ENCODE measurements around the gene NTN5.
"Not testable (repeated sequence)": the region's sequence is repeated elsewhere in the genome, so short reads cannot be mapped to it uniquely, and the experiment has no call there.

Gene NTN5

DNA sequence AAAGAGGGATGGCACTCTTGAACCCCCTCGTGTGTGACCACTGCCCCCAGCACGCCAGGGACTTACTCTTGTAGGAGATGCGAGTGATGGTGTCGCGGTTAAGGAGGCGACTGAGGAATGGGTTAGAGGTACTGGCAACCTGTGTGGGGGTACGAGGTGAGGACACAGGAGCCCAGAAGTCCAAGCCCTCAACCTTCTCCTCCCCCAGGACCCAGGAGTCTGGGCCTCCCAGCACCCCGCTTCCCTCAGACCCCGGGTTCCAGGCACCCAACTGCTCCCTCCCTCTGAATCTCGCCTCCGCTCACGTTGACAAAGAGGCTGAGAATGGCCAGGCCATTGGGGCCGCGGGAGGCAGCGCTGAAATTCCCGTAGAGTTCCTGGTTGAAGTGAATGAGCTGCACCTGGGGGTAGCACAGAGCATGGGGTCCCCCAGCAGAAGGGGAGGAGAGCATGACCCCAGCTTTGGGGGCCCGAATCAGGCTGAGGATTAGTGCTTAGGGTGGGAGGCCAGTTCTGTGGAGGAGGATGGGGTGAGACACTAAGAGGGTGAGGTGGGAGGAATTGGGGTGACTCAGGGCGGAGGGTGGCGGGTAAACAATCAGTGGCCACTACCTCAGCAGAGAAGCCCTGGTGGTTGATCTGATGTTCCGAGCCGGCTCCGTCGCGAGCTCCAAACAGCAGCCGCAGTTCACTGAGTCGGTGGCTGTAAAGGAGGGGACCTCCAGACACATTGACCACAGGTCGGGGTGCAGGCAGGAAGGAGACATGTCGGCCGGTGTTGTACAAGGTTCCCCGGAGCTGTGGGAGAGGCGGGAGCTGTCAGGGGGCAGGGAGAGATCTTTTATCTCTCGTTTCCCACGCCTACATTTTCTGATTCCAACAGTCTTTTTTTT lies 33.1 kb downstream of the NTN5 start:
- no peak for DNase-seq

DNA sequence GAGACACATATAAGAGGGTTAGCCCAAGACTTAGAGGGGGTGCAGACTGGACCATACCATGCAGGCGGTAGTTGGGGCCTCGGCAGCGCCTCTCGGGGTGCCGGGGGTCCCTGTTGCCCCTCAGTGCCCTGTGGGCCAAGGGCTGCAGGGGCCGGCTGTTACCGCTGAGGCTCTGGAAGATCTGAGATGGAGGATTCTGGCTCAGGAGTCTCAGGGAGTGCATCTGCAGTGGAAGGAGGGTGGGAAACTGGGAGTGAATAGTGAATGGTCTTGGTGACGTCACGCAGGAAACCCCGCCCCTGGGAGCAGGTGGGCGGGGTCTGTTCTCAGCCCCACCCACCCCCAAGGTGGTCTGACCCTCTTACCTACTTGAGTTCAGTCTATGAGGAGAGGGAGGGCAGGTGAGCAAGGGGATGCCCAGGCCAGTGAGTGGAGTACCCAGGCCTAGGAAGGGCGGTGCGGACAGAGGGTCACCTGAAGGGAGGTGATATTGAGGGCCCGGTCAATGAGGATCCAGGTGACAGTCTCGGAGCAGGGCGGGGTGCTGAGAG lies 33.9 kb downstream of the NTN5 start:
- no peak for DNase-seq

DNA sequence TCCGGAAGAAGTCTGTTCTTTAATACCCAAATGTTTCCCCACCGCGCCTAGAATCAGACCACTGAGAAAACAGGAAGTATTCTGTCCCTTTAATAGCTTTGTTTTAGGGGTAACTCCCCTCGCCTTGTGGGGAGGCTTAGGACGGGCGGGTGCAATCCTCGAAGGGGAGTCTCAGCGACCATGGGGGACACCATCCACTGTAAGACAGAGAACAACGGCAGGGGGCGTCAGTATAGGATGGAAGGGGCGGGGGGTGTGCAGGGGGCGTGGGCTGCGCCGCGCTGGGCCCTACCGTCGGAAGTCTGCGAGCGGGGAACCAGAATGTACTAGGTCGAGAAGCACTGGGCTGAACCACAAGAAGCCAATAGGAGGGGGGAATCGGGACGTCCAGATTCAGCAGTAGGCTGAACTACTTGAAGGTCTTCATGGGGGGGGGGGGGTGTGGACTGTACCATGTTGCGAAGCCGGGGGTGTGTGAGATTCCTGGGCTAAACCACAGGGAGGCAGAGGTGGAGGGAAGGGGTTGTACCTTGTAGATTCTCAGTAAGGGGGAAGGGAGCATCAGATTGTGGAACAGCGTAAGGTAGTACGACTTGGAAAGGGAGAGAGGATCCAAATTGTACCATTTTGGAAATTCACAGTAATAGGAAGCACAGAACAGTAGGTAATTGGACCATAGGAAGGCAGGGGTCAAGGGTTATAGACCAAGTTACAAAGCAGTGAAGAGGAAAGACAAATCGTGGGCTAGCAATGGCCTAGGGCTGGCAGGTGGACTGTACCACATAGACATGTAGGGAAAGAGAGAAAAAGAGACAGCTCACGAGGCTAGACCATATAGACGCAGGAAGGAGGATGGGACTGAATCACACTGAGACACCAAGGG lies 34.6 kb downstream of the NTN5 start:
- DNase-seq = peak; percentile 54

DNA sequence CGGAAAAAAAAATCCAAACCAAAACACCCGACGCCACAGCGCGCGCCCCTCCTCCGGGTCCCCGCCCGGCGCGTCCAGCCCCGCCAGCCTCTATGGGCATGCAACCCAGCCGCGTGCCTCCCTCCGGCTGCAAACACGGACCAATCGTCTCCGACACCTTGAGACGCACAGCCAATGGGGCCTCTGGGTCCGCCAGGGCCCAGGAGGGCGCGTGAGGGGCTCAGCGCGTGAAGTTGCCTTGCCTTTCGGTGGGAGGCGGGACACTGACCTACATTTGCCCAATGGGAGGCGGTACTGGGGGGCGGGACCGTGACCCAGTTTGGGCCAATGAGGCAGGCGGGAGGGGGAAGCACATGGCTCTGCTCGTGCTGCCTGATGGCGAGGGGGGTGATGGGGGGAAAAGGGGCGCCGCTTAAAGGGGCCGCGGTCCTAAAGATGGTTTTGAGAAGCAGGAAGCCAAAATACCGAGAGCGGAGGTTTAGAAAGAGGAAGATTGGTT lies 35.3 kb downstream of the NTN5 start:
- peak; percentile 93 for DNase-seq

DNA sequence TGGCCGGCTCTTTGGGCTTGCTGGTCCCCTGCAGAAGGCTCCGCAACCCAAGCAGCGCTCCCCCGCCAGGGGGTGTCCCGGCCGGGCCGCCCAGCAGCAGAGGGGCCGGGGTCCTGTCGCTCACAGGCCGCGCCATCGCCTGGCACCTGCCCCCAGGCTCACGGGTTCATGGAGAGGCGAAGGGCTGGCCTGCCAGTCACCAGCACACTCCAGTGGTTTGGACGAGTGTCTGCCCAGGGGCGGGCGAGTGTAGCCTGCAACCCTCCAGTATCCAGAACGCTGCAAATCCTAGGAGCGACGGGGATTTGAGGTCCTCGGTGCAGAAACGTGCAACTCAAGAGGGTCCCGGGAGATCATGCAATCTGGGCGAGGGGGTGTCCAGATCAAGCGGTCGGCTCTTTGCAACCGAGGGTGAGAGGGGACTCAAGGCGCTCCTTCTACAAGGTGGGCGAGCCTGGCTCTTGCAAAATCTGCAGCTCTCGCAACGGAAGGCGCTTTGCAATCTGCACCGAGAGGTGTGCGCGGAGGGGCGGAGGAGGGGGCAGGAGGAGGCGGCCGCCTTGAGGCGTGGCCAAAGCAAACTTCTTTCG lies 35.9 kb downstream of the NTN5 start, which contains the start of gene DBP:
Gene DBP (minus strand): TSS at position 521 of the 590 bp plus-strand sequence. CDS start 385 bp downstream, at position 136.
- no peak for DNase-seq

GRCh38 chr19:48635966-48636858 lies 36.6 kb downstream of the NTN5 start:
- DNase-seq = no peak

DNA sequence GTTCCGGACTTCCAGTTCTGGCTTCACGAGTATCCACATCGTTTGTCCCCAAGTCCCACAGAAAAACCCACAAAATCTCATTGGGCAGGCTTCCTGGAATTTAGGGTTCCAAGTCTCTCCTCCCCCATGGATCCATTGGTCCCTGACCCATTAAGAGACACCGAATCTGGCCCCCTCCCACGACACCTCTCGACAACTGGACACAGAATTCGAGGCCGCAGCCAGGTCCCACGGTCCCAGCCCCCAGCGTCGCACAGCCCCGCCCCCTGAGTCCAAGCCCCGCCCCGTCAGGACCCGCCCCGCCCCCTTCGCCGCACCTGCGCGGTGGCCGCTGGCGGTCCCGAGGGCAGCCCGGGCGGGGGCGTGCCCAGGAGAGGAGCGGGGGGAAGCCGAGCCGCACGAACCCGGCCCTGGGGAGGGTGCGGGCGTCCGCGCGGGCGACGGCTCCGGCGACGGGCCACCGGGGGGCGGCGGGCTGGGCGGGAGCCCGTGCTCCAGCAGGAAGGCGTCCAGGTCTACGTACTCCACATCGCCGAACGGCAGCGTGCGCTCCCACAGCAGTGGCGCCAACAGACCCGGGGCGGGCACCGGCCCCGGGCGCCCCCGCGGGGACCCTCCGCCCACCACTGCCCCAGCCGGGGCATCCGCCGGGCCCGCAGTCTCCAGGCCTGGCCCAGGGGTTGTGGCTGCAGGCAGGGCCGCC lies 37.4 kb downstream of the NTN5 start:
- DNase-seq = no peak

DNA sequence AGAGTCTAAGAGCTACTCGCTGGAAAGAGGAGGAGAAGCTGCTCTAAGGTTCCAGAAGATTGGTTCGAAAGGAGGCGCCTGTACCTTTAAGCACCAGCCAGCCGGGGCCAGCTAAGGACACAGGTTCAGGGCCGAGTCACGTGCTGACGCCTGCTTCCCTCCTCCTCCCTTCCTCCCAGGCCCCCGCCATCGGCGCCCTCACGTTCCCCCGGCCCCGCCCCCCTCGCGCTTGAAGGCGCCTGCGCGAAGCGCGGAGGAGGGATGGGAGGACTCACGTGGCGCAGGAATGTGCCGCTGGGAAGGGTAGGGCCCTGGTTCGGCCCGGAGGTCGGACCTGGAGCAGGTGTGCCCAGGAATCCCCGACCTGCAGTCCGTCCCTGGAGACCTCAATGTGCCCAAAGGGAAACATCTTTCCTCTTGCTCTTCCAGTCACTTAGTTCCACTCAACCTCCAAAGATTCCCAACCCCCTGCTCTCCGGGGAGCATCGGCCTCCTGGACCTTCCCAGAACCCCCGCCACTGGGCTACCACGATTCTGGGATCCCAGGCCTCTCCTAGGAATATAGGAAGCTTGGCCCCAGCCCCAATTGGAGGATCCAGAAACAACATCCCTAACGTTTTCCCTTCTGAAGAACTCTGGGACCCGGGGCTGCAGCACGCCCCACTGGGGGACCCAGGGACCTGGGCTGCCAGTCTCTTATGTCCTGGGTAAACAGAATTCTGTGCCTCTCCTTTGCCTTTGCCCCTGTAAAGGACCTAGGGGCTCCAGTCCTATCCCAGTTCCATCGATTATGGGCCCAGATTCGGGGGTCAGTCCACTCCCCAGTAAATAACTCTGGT lies 38.2 kb downstream of the NTN5 start:
- DNase-seq = peak; percentile 83

GRCh38 chr19:48634036-48634342 lies 38.8 kb downstream of the NTN5 start:
- DNase-seq = no peak

GRCh38 chr19:48633148-48634035 lies 39.4 kb downstream of the NTN5 start:
- DNase-seq = no peak

DNA sequence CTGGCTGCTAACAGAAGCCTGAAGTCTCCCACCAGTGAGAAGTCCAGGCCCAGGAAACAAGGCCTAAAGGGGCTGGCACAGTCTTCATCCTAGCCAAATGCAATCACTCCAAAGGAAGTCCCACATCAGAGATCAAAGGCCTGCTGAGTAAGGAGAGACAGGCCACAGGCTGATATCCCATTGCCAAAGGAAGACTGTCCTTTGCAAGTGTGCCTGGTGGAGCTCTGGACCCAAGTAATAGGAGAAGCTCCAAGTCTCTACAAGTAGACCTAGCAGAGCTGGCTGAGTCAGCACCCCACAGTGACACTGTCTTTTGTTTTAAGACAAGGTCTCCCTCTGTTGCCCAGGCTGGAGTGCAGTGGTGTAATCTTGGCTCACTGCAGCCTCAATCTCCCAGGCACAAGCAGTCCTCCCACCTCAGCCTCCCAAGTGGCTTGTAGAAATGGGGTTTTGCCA lies 40.1 kb downstream of the NTN5 start:
- DNase-seq = no peak

- not testable (repeated sequence) for DNase-seq
Measured at GRCh38 chr19:48632286-48632685, 40.5 kb downstream of the NTN5 start.

DNA sequence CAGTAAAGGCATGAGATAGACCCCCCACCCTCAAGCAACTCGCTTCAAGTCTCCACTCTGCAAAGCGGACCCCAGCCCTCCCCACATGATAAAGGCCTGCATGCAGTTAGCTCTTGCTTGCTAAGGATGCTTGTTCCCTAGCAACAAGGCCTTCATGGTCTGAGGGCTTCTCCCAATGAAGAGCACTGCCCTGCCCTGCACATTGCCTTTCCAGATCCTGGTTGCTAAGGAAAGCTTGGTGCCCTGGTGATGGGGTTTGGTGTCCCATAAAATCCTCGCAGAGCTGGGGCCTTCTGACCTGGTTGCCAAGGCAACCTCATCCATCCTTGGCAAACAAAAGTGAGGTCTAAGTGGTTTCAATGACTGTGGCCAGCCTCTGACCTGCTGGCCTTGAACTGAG lies 41.6 kb downstream of the NTN5 start:
- DNase-seq = no peak

GRCh38 chr19:48630296-48631063 lies 42.3 kb downstream of the NTN5 start:
- DNase-seq = no peak

GRCh38 chr19:48629599-48630295 lies 43.1 kb downstream of the NTN5 start:
- no peak for DNase-seq

DNA sequence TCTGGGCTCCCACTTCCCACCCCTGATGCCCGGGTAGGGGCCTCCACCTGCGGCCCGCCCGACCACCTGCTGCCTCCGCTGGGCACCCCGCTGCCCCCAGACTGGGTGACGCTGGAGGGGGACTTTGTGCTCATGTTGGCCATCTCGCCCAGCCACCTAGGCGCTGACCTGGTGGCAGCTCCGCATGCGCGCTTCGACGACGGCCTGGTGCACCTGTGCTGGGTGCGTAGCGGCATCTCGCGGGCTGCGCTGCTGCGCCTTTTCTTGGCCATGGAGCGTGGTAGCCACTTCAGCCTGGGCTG lies 43.6 kb downstream of the NTN5 start:
- DNase-seq = no peak

DNA sequence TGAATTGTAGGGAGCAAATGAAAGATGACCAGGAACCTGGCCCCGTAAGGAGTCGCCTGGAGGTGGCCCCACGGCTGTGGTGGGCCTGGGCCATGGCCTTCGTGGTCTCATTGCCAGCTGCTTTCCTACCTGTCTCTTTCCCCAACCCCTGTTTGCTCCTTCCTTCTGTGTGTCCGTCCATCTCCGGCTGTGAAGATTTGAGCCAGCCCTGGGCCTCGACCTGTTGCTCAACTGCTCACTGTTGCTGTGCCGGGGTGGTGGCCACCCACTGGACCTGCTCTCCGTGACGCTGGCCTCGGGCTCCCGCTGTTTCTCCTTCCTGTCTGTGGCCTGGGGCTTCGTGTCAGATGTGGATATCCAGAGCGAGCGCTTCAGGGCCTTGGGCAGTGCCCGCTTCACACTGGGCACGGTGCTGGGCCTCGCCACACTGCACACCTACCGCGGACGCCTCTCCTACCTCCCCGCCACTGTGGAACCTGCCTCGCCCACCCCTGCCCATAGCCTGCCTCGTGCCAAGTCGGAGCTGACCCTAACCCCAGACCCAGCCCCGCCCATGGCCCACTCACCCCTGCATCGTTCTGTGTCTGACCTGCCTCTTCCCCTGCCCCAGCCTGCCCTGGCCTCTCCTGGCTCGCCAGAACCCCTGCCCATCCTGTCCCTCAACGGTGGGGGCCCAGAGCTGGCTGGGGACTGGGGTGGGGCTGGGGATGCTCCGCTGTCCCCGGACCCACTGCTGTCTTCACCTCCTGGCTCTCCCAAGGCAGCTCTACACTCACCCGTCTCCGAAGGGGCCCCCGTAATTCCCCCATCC lies 44.1 kb downstream of the NTN5 start:
- DNase-seq = no peak
